OCI-LY3 (cell line): Measurements from ENCODE around the gene SHC3.

Experiments used
- EZH2phosphoT487 ChIP-seq: fragments of 200-600 bp; shearing (Covaris generic); IDR thresholded peaks from 2 replicates; pipeline ENCODE4 v1.6.1; 2018; ENCODE audit warnings: antibody characterized with exemption, mixed run types, low read depth
- TF ChIP-seq, protein P1 (sequence below): fragments of 200-600, 300-600 bp; sonication (generic); IDR thresholded peaks from 2 replicates; pipeline ENCODE4 v1.5.1; 2014; ENCODE audit warnings: antibody characterized with exemption, low read length, low read depth

DNA sequence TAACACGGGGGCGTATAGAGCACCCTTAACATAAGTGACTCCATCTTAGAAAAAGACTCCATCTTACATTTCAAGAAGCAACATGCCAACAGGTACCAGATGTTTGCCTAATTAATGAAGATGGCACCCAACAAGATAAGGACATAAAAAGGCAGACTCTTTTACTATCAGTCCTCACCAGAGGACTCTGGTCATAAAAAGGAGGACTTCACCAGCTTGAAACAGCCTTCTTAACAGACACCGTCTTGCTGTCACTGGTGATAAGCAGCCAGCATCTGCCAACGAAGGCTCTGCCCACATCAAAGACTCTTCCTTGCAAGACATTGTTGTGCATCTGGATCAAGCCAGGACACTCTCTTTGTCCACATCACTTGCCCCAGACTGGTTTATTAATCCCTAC lies 107.0 kb downstream of the SHC3 start:
- TF ChIP-seq, protein P1, sequence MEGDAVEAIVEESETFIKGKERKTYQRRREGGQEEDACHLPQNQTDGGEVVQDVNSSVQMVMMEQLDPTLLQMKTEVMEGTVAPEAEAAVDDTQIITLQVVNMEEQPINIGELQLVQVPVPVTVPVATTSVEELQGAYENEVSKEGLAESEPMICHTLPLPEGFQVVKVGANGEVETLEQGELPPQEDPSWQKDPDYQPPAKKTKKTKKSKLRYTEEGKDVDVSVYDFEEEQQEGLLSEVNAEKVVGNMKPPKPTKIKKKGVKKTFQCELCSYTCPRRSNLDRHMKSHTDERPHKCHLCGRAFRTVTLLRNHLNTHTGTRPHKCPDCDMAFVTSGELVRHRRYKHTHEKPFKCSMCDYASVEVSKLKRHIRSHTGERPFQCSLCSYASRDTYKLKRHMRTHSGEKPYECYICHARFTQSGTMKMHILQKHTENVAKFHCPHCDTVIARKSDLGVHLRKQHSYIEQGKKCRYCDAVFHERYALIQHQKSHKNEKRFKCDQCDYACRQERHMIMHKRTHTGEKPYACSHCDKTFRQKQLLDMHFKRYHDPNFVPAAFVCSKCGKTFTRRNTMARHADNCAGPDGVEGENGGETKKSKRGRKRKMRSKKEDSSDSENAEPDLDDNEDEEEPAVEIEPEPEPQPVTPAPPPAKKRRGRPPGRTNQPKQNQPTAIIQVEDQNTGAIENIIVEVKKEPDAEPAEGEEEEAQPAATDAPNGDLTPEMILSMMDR: no peak
- TF ChIP-seq EZH2phosphoT487: no peak
